ENCODE measurements around the gene NDUFV1. TPM values are rescaled to one million over a fixed set of nuclear protein-coding genes. Genes with fewer than 3 reads are reported as not detected.

Gene NDUFV1
- total RNA-seq, 4 donors from 2014 or later: 306 to 608 (median 365) TPM

DNA sequence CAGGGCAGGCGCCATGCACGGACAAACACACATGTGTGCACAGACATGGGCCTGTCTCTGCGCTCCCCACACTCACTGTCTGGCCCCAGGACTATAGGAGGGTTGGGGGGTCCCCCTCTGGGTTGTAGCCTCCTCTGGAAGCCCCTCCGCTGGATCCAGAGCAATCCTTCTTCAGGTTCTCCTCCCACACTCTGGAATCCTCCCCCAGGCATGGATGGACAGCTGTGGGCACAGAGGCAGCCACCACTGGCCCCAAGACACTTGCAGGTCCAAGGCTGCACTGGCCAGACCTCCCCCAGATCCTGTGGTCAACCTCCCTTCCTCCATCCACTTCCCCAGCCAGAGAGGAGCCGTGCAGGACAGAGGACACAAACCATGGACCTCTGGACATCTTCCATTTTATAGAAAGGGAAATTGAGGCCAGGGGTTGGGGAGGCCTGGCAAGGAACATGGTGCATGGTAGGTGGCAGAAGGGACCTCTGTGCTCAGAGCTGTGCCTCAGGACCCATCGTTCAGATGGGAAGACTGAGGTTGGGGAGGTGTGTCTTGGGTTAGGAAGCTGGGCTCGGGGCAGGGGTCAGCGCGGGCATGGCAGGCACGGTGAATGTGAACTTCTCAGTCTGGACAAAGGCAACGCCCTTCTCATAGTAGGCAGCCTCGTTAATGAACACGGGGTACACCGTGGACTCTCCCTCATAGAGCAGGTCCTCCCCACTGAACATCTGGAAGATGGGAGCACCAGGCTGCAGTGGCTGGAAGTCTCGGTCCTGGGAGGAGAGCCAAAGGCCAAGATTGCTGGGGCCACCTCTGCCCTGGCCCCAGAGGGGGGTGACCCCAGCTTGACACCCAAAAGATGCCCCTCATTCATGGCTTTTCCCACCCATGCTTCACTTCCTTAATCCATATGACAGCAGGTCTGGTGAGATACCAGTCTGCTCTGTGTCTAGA lies 35.7 kb downstream of the NDUFV1 start:
- no peak for ATAC-seq
- in situ Hi-C loops (cut with MboI; ENCODE audit: low sequenced_read_pairs in 4 of 4): no loop called here
- intact Hi-C loops (cut with DNase I; ENCODE audit: low total_unique reads): loop anchor here (10.0 kb wide), 1 partner anchor 62 kb away; no protein-coding TSS in a partner anchor

DNA sequence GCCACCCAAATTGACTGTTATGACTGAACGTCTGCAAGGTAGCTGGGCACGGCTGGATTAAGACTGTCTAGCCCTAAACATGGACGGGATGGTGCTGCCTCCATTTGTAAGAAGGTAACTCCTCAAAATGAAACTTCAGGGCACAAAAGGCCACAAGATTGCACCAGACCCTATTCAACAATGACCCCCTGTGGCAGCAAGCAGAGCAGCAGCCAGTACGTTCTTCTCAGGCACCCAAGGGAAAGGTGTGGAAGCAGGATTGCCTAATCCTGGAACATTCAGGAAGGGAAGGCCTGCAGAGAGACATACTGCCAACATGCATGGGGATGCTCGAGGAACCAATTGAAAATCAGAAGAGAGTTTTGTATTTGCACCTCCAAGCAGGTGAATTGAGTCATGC lies 37.3 kb downstream of the NDUFV1 start:
- H3K4me3 ChIP-seq: no peak overlapping the region
- no peaks in the 10 kb centered on the region for H3K4me1 ChIP-seq
- H3K27ac ChIP-seq: no peak overlapping the region
- H3K27me3 ChIP-seq: peaks cover 8 to 15% (median 11%) of the 10 kb centered on the region in 3 donors
- intact Hi-C loops (cut with DNase I; ENCODE audit: low total_unique reads): loop anchor here (10.0 kb wide), 1 partner anchor 61 kb away; no protein-coding TSS in a partner anchor
- in situ Hi-C loops (cut with MboI; ENCODE audit: low sequenced_read_pairs in 4 of 4): no loop called here
- H3K9me3 ChIP-seq: no peaks in the 10 kb centered on the region
- no peaks in the 10 kb centered on the region for H3K36me3 ChIP-seq
- DNase-seq: no peak
- no peak for TF ChIP-seq POLR2A (IDR thresholded peaks at IDR 0.05)
- TF ChIP-seq, protein P1, sequence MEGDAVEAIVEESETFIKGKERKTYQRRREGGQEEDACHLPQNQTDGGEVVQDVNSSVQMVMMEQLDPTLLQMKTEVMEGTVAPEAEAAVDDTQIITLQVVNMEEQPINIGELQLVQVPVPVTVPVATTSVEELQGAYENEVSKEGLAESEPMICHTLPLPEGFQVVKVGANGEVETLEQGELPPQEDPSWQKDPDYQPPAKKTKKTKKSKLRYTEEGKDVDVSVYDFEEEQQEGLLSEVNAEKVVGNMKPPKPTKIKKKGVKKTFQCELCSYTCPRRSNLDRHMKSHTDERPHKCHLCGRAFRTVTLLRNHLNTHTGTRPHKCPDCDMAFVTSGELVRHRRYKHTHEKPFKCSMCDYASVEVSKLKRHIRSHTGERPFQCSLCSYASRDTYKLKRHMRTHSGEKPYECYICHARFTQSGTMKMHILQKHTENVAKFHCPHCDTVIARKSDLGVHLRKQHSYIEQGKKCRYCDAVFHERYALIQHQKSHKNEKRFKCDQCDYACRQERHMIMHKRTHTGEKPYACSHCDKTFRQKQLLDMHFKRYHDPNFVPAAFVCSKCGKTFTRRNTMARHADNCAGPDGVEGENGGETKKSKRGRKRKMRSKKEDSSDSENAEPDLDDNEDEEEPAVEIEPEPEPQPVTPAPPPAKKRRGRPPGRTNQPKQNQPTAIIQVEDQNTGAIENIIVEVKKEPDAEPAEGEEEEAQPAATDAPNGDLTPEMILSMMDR (IDR thresholded peaks at IDR 0.05 in 4 of 5, conservative IDR thresholded peaks at IDR 0.05 in 1 of 5): no peak
- no peak for ATAC-seq

More for the DNA sequence above, 35.7 kb downstream of the NDUFV1 start:
- Histone ChIP-seq H3K27me3 (peaks cover 6 to 15% (median 11%) of the 10 kb centered on the region in 3 donors), H3K36me3 (no peaks in the 10 kb centered on the region), H3K9me3 (no peaks in the 10 kb centered on the region), H3K27ac (no peak overlapping the region), H3K4me3 (no peak overlapping the region), H3K4me1 (no peaks in the 10 kb centered on the region)
- TF ChIP-seq, protein P1 (IDR thresholded peaks at IDR 0.05 in 4 of 5, conservative IDR thresholded peaks at IDR 0.05 in 1 of 5): no peak
- TF ChIP-seq POLR2A (IDR thresholded peaks at IDR 0.05): no peak
- DNase-seq: no peak

DNA sequence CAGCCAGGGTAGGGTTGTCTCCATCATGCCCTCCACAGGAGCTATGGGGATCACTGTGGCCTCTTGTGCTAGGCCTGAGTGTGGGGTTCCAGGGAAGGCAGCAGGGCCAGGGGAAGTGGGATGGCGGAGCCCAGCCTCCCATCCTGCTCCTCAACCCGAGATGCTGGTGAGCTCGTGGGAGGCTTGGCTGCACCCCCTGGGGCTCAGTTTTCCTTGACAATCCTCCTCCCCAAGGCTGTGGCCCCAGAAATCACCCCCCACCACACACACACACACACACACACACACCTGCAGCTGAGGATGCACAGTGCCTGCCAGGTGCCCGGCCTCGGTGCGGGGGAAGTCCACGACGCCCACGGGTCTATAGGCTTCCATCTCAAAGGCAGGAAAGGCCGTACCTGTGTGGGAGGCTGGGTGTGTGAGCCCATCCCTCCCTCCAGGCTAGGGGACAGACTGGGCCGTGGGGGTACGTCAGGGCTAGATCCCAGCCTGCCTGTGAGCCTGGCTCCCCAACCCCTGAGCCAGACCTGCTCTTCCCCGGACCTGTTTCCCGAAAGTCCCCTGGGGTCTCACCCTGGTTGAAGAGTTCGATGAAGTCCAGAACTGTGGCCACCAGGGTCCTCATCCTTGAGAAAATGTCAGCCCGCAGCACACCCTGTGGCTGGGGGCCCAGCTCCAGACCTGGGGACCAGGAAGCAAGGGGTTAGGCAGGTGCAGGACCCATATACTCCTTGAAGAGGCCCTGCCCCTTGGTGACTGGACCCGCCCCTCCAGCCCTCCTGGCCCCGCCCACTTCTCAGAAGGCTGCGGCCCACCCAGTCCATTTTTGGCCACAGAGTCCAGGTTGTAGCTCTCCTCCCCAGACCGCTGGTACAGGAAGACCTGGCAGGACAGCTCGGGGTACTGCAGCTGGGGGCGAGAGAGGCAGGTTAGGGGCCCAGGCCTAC lies 38.0 kb downstream of the NDUFV1 start:
- DNase-seq (no peak), ATAC-seq (no peak)
- H3K36me3 ChIP-seq: no peaks in the 10 kb centered on the region
- intact Hi-C loops (cut with DNase I; ENCODE audit: low total_unique reads): loop anchor here (10.0 kb wide), 1 partner anchor 60 kb away; no protein-coding TSS in a partner anchor
- no peak overlapping the region for H3K4me3 ChIP-seq
- H3K27me3 ChIP-seq: peaks cover 8 to 10% (median 9%) of the 10 kb centered on the region in 3 donors
- in situ Hi-C loops (cut with MboI; ENCODE audit: low sequenced_read_pairs in 4 of 4): no loop called here
- TF ChIP-seq POLR2A (IDR thresholded peaks at IDR 0.05): no peak
- TF ChIP-seq, protein P1 (IDR thresholded peaks at IDR 0.05 in 4 of 5, conservative IDR thresholded peaks at IDR 0.05 in 1 of 5): no peak
- no peaks in the 10 kb centered on the region for H3K4me1 ChIP-seq
- H3K27ac ChIP-seq: no peak overlapping the region
- no peaks in the 10 kb centered on the region for H3K9me3 ChIP-seq

DNA sequence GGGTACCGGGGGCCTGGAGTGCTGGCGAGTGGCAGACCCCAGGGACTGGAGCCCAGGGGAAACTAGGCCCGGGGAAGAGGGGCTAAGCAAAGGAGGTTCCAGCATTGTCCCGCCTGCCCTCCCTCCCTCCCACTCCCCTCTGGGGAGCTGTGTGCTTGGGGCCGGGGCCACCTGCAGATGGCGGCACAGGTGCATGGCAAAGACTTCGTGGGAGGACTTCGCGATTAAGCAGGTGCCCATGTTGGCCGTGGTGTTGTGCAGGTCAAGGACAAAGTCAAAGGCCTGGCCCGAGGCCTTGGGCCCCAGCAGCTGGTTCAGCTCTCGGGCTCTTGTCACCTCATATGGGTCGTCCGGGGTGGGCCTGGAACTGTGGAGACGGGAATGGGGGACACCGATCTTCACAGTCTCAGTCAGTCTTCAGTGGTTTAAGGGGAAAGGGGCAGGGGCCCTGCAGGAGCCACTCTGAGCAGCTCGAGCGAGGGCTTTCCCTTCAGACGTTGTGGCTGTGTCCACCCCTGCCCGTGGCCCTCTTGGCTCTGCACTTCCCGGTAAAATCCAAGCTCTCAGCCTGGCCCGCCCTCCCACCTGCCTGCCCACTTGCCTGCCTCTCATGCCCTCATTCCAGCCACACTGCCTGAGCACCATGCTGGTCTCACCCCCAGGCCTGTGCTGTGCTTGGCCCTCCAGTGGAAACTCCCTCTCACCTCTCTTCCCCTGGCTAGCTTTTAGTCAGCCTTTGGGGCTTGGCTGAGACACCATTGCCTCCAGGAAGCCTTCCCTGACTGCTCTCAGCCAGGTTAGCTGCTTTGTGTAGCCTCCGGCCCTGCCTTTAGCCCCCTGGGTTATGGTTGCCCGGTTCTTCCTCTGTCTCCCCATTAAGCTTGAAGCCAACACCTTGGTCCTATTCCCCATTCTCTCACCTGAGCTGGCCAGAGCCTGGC lies 39.1 kb downstream of the NDUFV1 start:
- in situ Hi-C loops (cut with MboI; ENCODE audit: low sequenced_read_pairs in 4 of 4) (no loop called here), intact Hi-C loops (cut with DNase I; ENCODE audit: low total_unique reads) (loop anchor here (10.0 kb wide), 1 partner anchor 59 kb away; no protein-coding TSS in a partner anchor)
- TF ChIP-seq, protein P1 (IDR thresholded peaks at IDR 0.05 in 4 of 5, conservative IDR thresholded peaks at IDR 0.05 in 1 of 5): no peak
- H3K4me3 ChIP-seq: no peak overlapping the region
- no peak for DNase-seq
- no peak for ATAC-seq
- no peaks in the 10 kb centered on the region for H3K9me3 ChIP-seq
- H3K36me3 ChIP-seq: no peaks in the 10 kb centered on the region
- H3K27ac ChIP-seq: no peak overlapping the region
- peaks cover 0 to 2% (median 2%) of the 10 kb centered on the region in 3 donors for H3K27me3 ChIP-seq
- H3K4me1 ChIP-seq: no peaks in the 10 kb centered on the region
